ENCODE data around the gene ST14. TPM values are rescaled to one million over a fixed set of nuclear protein-coding genes. Genes with fewer than 3 reads are reported as not detected.
"Not testable (repeated sequence)": the region's sequence is repeated elsewhere in the genome, so short reads cannot be mapped to it uniquely, and the experiment has no call there.

ST14 gene
- total RNA-seq, 1 donor from 2014 or later, result 0.10 TPM

DNA sequence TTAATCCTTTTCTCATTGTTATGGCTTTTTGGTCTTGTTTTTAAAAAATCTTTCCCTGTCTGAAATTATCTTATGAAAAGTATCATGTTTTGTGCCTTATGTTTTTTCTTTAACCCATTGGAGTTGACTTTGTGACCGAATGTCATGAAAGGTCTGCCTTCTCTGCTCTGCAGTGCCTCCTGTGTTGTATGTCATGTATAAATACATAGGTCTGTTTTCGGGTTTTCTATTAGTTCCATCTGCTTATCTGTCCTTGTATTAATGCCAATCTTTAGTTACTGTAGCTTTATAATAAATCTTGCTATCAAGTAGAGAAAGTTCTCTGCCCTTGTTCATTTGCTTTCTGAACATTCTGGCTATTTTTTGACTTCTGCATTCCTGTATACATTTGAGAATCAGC is 82.1 kb downstream of the ST14 start:
- no peaks in the 10 kb centered on the region for H3K27me3 Mint-ChIP-seq (ENCODE audit: low read depth)
- TF ChIP-seq, protein P1, sequence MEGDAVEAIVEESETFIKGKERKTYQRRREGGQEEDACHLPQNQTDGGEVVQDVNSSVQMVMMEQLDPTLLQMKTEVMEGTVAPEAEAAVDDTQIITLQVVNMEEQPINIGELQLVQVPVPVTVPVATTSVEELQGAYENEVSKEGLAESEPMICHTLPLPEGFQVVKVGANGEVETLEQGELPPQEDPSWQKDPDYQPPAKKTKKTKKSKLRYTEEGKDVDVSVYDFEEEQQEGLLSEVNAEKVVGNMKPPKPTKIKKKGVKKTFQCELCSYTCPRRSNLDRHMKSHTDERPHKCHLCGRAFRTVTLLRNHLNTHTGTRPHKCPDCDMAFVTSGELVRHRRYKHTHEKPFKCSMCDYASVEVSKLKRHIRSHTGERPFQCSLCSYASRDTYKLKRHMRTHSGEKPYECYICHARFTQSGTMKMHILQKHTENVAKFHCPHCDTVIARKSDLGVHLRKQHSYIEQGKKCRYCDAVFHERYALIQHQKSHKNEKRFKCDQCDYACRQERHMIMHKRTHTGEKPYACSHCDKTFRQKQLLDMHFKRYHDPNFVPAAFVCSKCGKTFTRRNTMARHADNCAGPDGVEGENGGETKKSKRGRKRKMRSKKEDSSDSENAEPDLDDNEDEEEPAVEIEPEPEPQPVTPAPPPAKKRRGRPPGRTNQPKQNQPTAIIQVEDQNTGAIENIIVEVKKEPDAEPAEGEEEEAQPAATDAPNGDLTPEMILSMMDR (IDR thresholded peaks at IDR 0.05), result no peak

DNA sequence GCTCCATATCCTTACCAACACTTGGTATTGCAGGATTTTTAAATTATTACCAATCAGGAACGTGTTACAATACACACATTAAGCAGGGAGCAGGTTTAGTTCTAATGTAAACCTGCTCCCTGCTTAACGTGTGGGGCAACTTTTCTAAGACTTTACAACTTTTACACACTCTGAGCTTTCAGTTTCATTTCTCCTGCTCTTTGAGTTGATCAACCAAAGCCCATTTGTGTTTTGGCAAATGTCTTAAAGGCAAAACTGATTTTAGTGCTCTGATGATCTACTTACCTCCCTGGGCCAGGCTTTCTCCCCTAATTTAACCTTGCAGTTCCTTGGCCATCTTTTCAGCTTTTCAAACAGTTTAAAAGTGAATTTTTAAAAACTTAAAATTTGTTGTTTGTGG is 84.2 kb downstream of the ST14 start:
- no peaks in the 10 kb centered on the region for H3K27me3 Mint-ChIP-seq (ENCODE audit: low read depth)
- no peaks in the 10 kb centered on the region for H3K4me1 Mint-ChIP-seq (ENCODE audit: low read depth)
- H3K36me3 Mint-ChIP-seq (ENCODE audit: low read depth), result peaks cover 6% of the 10 kb centered on the region

More for the DNA sequence above, 82.1 kb downstream of the ST14 start:
- peaks cover 6% of the 10 kb centered on the region for H3K36me3 Mint-ChIP-seq (ENCODE audit: low read depth)
- no peaks in the 10 kb centered on the region for H3K9me3 Mint-ChIP-seq (ENCODE audit: low read depth)
- no peak for DNase-seq (ENCODE audit: low spot score)
- H3K4me1 Mint-ChIP-seq (ENCODE audit: low read depth), result no peaks in the 10 kb centered on the region
- H3K27ac Mint-ChIP-seq (ENCODE audit: unreplicated experiment), result no peak overlapping the region
- H3K4me3 Mint-ChIP-seq (ENCODE audit: unreplicated experiment), result no peak overlapping the region

DNA sequence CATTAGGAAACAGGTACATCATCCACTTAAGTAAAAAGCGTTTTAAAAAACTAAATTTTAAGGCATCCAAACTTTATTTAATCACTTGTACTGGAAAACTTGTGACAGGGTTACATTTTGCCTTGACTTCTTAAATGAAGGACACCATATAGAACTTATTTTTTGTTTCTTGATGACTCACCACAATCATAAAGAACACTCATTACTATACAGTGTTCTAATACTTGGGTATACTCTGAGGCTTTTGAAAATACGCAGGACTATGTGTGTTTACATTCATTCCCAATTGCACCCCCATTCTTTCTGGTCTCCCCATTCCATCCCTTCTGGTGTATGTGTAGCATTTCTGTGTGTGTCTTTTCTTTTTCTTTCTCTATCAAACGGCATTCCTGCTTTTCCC is 85.3 kb downstream of the ST14 start:
- no peak overlapping the region for H3K4me3 Mint-ChIP-seq (ENCODE audit: unreplicated experiment)
- no peaks in the 10 kb centered on the region for H3K27me3 Mint-ChIP-seq (ENCODE audit: low read depth)
- peaks cover 2% of the 10 kb centered on the region for H3K36me3 Mint-ChIP-seq (ENCODE audit: low read depth)
- TF ChIP-seq, protein P1 (IDR thresholded peaks at IDR 0.05), result no peak
- H3K9me3 Mint-ChIP-seq (ENCODE audit: low read depth), result no peaks in the 10 kb centered on the region
- no peak for DNase-seq (ENCODE audit: low spot score)
- H3K27ac Mint-ChIP-seq (ENCODE audit: unreplicated experiment), result no peak overlapping the region
- no peaks in the 10 kb centered on the region for H3K4me1 Mint-ChIP-seq (ENCODE audit: low read depth)

More for the DNA sequence above, 84.2 kb downstream of the ST14 start:
- Mint-ChIP-seq H3K9me3 (ENCODE audit: low read depth) (no peaks in the 10 kb centered on the region), H3K4me3 (ENCODE audit: unreplicated experiment) (no peak overlapping the region), H3K27ac (ENCODE audit: unreplicated experiment) (no peak overlapping the region)
- DNase-seq (ENCODE audit: low spot score), result no peak
- TF ChIP-seq, protein P1 (IDR thresholded peaks at IDR 0.05), result no peak

DNA sequence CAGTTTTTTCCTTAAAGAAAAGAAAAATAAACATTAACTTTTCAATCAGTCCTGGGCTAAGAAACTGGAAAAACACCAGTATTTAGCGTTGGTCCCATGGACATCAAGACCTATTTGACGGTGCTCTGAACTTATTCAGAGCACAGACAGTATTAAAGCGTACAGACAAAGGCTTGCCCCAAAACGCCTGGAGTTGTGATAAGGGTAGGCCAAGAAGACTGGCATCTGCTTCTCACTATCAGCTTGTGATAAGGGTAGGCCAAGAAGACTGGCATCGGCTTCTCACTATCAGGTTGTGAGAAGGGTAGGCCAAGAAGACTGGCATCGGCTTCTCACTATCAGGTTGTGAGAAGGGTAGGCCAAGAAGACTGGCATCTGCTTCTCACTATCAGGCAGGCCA is 85.8 kb downstream of the ST14 start:
- not testable (repeated sequence) for H3K36me3 Mint-ChIP-seq (ENCODE audit: low read depth); H3K4me1 Mint-ChIP-seq (ENCODE audit: low read depth); H3K27ac Mint-ChIP-seq (ENCODE audit: unreplicated experiment); H3K4me3 Mint-ChIP-seq (ENCODE audit: unreplicated experiment); H3K9me3 Mint-ChIP-seq (ENCODE audit: low read depth); H3K27me3 Mint-ChIP-seq (ENCODE audit: low read depth); DNase-seq (ENCODE audit: low spot score)

DNA sequence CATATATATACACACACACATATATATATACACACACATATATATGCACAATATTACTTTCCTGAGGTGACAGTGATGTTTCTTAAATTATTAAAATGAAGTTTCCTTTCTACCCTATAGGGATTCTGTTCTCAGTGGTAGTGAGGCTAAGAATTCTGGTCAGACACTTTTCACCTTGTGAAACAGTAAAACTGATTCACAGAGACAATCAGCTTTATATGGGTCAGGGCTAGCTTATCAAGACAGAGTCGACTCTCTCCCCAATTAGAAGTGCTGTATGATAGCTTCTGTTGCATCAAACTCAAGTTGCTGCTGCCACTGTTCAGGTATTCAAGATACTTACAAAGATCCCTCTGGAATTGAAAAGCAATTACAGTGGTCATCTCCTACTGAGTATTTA is 86.7 kb downstream of the ST14 start:
- H3K36me3 Mint-ChIP-seq (ENCODE audit: low read depth), result peaks cover 2% of the 10 kb centered on the region
- no peaks in the 10 kb centered on the region for H3K4me1 Mint-ChIP-seq (ENCODE audit: low read depth)
- H3K27ac Mint-ChIP-seq (ENCODE audit: unreplicated experiment), result no peak overlapping the region
- DNase-seq (ENCODE audit: low spot score), result no peak
- H3K27me3 Mint-ChIP-seq (ENCODE audit: low read depth), result no peaks in the 10 kb centered on the region
- TF ChIP-seq, protein P1 (IDR thresholded peaks at IDR 0.05), result no peak
- H3K4me3 Mint-ChIP-seq (ENCODE audit: unreplicated experiment), result no peak overlapping the region
- H3K9me3 Mint-ChIP-seq (ENCODE audit: low read depth), result no peaks in the 10 kb centered on the region

DNA sequence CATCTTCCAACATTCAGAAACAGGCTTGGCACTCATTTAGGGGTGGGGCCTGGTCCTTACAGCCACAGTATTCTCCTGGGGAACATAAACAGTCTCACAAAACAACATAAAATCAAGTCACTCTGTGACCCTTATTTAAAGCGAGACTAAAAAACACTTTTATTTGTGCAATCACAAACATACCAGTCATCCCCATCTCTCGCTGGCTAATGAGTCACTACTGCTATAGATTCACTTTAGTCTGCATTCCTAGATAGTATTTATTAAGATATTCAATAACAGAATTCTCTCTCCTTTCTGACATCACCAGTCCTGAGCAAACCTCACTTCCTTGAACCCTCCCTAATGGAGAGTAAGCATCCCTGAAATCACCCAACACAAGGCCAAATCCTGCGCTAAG is 87.2 kb downstream of the ST14 start:
- Mint-ChIP-seq H3K4me3 (ENCODE audit: unreplicated experiment) (no peak overlapping the region), H3K4me1 (ENCODE audit: low read depth) (no peaks in the 10 kb centered on the region), H3K27ac (ENCODE audit: unreplicated experiment) (no peak overlapping the region), H3K27me3 (ENCODE audit: low read depth) (no peaks in the 10 kb centered on the region), H3K36me3 (ENCODE audit: low read depth) (peaks cover 3% of the 10 kb centered on the region), H3K9me3 (ENCODE audit: low read depth) (peaks cover 2% of the 10 kb centered on the region)
- DNase-seq (ENCODE audit: low spot score), result no peak
- TF ChIP-seq, protein P1 (IDR thresholded peaks at IDR 0.05), result no peak

Measured in chondrocyte (in vitro differentiated cells).